NCI-H2081 treated with DMSO at 0.1 percent for 48 hours (cell line): ENCODE measurements around the gene CLEC16A.
"Not testable (repeated sequence)": the region's sequence is repeated elsewhere in the genome, so short reads cannot be mapped to it uniquely, and the experiment has no call there.

Experiments used
- DNase-seq: peaks from one replicate; lab custom pipeline; 2025; lab: John Stamatoyannopoulos, UW

CLEC16A gene

GRCh38 chr16:11100239-11100750, 155.9 kb downstream of the CLEC16A start:
- no peak for DNase-seq

- DNase-seq = no peak
Observed at GRCh38 chr16:11101283-11101682, 156.9 kb downstream of the CLEC16A start.

- DNase-seq = no peak
Observed at GRCh38 chr16:11101695-11102522, 157.5 kb downstream of the CLEC16A start.

DNA sequence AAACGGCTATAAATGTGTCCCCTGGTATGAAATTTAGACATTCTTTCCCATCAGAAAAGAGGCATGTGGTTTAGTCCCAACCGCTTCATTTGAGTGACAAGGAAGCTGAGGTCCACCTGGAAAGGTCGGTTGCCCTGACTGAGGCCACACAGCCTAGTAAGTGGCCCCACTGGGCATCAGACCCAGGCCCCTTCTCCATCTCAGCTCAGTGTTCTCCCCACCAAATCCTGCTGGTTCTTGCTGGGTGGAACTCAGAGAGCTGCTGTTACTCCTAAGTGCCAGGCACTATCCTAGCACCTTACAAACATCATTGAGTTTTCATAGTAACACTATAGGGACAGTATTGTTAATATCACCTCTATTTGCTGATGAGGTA, 158.1 kb downstream of the CLEC16A start:
- no peak for DNase-seq

- not testable (repeated sequence) for DNase-seq
Observed at GRCh38 chr16:11103301-11103700, 158.9 kb downstream of the CLEC16A start.

- no peak for DNase-seq
Observed at GRCh38 chr16:11104168-11105037, 160.0 kb downstream of the CLEC16A start.

- DNase-seq = no peak
Observed at GRCh38 chr16:11105038-11105903, 160.9 kb downstream of the CLEC16A start.

GRCh38 chr16:11106726-11107125, 162.4 kb downstream of the CLEC16A start:
- DNase-seq = no peak

GRCh38 chr16:11107780-11108465, 163.6 kb downstream of the CLEC16A start:
- DNase-seq = no peak

- DNase-seq = no peak
Observed at GRCh38 chr16:11108466-11108805, 164.1 kb downstream of the CLEC16A start.

- DNase-seq = no peak
Observed at GRCh38 chr16:11109566-11109965, 165.2 kb downstream of the CLEC16A start.

- DNase-seq = no peak
Observed at GRCh38 chr16:11111150-11111549, 166.8 kb downstream of the CLEC16A start.

GRCh38 chr16:11111856-11112634, 167.7 kb downstream of the CLEC16A start:
- DNase-seq = no peak

DNA sequence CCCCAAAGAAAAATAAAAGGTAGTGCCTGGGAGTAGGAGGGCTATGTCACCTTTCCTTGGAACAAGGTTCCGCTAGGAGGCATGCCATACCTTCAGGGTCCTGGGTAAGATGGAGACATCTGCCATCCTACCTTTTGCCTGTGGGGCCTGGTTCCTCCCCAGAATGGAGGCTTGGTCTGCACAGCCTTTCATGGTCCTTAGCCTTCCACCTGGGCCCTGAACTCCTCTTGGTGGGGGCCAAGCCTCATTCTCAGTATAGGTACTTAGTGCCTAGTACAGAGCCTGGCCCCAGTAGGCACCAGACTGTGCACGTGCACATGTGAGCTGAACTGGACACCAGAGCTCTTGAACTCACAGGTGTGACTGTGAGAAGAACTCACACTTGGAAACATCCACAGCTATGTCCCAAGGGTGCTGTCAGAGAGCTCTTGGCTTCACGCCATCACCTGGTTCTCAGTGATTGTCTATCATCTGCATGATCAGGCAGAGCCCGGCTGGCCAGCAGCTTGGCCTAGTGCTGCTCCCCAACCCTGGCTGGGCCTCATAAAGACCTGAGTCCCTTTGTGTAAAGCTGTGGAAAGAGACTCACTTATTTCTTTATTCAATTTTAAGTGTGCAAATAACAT, 168.5 kb downstream of the CLEC16A start:
- DNase-seq = no peak

DNA sequence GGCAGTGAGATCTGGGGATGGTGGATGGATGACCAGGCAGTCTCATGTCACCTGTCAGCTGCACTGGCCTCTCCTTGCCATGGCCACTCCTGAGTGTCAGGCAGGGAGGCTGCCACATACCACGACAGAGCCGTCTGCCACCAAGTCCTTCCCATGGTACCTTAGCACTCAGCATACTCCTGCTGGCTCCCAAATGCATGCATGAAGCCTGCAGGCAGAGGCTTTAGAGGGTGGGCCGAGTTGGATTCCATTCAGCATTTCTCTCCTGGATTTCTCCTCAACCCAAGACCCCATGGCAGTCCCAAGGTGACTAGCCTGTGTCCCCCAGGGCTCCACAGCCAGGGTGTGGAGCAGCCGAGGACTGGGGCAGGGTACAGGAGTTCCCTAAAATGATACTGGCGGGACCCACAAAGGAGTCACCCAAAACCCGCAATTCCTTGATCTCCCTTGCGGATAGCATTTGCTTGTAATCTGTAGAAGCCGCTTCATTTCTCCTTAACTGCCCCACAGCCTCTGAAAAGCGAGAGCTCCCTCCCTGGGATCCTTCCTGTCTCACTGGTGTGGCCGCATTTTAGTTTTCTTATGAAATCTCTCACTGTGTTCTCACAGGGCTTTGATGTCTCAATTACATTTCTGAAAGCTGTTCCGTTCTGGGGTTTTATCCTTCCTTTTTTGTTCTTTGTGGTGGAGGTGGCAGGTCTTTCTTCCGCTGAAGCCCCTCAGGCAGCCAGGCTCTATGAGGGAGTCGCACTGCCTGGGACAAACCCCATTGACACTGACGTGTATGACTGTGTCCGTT, 170.2 kb downstream of the CLEC16A start:
- no peak for DNase-seq

GRCh38 chr16:11117576-11118211, 173.3 kb downstream of the CLEC16A start:
- DNase-seq = no peak

DNA sequence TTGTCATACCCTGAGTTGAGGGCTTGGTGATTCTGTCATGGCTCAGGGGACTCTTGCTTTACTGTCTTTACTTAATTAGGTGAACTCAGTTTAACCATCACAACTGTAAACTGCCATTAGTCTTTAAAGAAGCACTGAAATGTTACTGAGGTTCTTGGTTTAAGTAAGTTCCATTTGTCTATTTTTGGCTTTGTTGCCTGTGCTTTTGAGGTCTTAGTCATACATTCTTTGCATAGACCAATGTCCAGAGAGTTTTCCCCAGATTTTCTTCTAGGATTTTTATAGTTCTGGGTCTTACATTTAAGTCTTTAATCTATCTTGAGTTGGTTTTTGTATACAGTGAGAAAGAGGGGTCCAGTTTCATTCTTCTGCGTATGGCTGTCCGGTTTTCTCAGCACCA, 174.1 kb downstream of the CLEC16A start:
- DNase-seq = no peak

- no peak for DNase-seq
Observed at GRCh38 chr16:11121083-11121608, 176.8 kb downstream of the CLEC16A start.
